ENCODE data around the gene CELF6.
"Not testable (repeated sequence)": the region's sequence is repeated elsewhere in the genome, so short reads cannot be mapped to it uniquely, and the experiment has no call there.

Gene CELF6

DNA sequence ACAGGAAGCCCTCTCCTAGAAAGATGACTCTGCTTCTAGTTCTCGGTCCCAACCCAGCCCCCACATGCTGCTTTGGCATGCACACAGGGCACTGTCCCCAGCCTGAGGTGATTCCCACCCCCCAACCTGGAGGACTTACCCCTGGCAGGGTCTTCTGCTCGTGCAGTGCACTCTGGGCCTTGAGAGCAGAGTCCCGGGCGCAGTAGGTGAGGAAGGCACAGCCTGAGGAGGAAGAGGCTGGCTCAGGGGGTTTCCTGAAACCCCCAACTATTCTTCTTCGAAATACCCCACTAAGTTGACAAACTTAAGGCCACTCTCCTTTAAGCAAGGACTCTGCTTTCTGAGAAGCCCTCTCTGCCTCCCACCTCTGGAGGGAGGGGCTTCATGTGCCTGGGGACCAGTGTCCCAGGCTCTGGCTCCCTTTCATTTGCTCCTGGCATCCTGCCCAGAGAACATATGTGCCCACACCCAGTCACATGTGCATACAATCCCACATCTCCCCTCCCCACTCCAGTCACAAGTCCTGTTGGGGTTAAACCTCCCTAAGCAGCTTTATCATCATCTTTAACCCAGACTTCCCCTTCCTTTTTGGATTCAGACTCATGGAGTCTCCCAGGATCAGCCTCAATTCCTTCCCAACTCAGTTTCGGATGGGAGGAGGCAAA, 4.1 kb downstream of the CELF6 start:
- no peak for DNase-seq (ENCODE audit: low read depth)

DNA sequence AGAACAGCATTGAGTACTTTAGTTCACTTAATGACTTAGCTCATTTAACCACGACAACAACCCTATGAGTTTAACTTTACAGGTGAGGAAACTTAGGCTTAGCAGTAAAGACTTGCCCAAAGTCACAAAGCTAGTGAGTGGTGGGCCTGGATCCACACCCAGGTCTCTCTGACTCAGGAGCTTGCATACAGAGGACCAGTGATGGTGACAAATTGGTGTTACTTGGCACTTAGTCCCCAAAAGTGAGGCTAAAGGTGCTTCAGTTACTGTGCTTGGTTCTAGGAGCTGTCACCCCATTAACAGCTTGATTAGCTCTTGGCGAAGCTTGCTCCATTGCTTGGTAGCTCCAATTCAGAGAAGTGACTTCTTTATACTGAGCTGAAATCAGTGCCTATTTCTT, 6.1 kb downstream of the CELF6 start:
- DNase-seq (ENCODE audit: low read depth): no peak

DNA sequence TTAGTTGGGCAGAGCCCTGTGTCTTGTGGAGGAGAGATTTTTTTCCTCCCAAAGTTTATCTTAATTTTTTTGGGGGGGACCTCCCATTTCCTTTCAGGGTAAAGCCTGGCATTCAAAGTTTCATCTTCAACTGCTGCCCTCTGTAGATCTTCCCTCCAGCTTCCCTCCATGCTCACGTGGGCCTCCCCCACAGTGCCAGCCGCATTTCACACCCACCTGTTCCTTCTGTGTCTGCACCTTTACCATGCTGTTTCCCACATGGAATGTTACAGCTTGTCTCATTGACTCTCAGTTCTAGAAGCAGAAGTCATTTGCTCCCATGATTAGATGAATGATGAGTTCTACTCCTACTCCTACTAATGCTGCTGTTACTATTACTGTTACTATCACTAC, 6.5 kb downstream of the CELF6 start:
- no peak for DNase-seq (ENCODE audit: low read depth)

DNA sequence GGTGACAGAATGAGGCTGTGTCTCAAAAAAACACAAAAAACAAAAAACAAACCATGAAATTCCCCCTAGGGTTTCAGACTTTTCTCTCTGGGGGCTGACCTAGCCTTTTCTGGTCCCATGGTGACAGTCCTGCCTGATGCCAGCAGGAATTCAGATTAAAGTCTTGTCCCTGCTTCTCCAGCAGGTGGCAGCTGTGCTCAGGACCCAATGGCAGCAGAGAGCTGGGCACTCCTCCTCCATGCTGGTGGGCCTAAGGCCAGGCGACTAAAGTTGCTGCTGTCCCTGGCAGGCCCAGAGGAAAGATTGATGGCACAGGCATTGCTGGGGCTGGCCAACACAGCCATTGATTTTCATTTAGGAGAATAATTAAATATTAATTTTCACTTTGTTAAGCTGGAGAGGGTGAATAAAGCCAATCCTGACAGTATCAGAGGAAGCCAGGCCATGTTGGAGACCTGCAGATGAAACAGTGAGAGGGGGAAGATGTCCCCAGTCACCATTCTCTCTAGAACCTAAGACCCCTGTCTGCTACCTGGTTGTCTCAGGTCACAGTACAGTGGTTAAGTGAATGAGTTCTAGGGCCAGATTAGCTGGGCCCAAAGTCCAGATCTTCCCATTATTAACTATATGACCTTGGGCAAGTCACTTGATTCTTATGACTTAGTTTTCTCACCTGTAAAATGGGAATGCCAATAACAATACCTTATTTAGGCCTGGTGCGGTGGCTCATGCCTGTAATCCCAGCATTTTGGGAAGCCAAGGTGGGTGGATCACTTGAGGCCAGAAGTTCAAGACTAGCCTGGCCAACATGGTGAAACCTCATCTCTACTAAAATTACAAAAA, 7.1 kb downstream of the CELF6 start:
- DNase-seq (ENCODE audit: low read depth): no peak

DNA sequence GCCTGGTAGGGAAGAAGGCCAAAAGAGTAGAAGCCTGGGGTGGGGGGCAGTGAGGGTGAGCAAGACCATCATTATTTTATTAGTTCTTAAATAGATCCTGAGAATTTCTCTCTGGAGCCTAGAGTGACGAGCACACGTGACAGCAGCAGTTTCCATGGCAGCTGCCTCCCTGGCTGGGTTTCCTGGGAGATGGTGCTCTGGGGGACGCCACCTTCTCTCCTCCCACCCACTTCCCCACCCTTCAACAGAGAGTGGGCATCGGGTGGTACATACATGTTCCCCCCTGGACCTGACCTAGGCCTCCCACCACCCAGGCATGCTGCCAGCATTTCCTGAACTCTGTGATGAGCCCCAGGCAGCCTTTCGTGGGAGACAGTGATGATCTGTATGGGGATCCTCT, 12.9 kb downstream of the CELF6 start:
- no peak for DNase-seq (ENCODE audit: low read depth)

DNA sequence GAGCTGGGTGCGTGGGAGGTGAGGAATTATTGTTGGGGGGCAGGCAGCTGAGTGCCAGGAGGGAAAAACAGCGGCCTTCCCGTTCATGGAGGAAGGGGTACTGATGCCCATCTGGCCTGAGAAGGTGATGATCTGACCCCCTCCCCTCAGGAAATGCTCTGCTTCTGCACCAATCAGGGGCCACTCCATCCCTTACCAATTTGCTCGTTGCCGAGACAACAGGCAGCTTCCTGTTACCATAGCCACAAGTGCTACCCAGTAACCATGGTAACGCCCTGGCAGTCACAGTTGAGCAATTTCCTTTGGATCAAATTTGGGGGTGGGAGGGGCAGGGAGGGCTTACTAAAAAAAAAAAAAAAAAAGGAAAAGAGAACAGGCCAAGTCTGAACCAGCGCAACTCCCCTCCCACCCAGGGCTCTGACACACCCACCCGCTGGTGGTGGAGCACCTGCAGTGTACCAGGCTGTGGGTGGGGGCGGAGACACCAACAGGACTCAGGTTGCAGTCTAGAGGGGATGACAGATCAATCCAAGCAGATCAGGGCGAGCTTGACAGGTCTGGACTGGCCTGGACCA, 13.7 kb downstream of the CELF6 start:
- no peak for DNase-seq (ENCODE audit: low read depth)

DNA sequence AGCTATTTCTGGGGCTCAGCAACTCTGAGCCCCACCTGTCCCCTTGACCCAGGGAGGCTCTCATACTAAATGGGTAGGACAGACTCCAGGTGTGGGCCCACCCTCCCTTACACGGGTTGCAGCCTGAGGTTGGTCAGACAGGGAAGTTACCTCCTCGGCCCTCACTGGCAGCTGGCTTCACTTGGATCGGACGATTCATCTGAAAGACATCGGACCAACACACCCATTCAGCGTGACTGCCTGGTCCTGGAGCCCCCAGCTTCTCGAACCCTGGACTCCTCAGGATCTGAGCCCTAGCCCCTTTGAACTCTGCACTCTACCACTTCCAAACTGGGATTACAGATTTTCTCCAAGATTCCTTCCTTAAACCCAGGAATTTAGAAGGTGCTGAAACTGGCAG, 15.4 kb downstream of the CELF6 start:
- DNase-seq (ENCODE audit: low read depth): no peak

DNA sequence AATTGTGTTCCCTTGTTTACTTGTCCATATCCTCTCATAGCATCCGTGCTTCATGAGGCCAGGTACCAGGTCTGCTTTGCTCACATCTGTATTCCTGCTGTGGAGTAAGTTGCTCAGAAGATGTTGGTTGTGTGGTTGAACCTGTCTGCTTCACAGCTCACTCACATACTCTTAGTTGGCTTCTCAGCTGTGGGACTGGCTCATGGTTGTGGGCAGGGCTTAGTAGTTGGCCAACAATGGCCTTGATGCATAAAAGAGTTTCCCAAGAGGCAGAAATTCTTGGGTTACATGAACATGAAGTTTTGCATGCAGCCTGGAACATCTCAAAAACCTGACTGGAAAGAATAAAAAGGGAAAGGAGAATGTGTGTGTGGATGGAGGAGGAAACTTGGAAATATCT, 17.0 kb downstream of the CELF6 start:
- no peak for DNase-seq (ENCODE audit: low read depth)

DNA sequence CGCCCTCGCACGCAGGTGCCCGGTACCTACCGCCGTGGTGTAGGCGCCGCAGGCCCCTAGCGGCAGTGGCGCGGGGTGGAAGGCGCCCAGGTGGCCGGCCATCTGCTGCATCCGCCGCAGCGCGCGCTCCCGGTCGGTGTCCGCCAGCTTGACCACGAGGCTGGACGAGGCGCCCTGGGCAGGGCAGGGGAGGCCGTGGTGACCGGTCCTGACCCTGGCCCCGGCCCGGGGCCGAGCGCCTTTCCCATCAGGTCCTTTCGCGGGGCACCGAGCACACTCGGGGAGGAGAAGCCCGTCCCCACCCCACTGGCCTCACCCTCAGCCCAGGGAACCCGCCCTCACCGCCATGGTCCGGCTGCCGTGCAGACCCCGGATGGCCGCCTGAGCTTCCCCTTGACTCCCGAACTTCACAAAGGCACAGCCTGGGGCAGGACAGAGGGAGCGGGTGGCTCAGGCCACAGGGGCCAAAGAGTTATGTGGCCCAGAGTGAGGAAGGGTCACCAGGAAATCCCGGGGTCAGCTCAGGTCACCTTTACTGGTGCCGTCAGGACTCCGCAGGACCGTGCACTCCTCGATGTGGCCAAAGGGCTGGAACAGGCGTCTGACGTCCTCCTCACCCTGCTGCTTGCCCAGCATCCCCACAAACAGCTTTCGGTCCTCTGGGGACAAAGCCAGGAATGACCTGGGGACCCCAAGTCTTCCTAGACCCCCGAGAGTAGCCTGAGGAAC, 30.2 kb downstream of the CELF6 start:
- no peak for DNase-seq (ENCODE audit: low read depth)

DNA sequence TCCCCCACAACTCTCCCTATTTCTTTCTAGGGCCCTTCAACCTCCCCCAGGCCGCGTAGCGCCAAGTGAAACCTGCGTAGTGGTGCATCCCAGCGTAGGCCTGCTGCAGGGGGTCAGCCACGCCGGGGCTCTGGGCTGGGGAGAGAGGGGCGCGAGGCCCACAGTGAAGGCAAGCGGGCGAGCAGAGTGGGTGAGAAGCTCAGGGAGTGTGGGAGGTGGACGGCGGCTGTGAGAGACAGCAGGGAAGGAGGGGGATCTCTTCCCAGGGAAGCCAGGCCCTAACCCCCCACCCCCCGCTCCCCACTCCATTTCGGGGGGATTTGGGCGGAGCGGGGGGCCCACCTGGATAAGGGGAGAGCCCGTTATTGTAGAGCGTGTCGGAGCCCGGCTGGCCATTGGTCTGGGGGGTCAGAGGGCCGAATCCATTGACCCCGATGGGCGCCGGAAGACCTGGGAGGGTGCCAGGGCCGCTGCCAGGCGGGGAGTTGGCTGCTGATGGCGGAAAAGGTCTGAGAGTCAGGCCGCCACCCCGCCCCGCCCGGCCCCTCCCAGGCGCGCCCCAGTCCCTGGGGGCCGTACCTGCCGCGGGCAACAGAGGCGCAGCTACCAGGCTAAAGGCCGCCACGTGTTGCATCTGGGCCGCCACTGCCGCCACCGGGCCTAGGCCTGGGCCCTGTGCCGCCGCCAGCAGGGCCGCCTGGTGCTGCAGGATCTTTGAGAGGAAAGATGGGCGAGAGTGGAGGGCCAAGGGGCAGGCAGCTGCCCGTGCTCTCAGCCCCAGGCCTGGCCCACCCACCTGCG, 31.0 kb downstream of the CELF6 start:
- DNase-seq (ENCODE audit: low read depth): no peak

DNA sequence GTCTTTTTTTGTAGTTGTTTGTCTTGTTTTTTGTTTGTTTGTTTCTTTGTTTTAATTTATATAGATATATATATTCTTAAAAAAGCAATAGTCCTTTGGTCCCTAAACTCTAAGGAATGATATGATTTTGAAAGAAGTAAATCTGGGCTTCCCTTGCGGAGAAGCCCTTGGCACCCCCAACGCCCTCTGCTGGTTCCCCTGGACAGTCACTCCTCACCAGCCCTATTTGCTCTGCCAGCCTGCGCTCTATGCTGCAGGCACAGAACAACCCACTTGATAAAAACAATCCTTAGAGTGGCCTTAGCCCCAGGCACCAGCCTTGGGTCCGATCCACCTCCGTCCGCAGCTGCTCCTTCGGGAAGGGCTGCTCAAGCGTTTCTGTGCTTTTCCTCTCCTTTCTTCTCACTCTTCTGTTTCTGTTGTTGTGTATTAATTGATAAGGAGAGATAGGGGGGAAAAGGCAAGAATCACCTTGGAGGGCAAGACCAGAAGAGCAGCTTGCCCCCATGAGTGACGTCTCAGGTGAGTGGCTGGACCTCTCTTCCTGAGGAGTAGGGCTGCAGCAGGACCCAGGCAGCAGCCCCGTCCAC, 33.9 kb downstream of the CELF6 start:
- DNase-seq (ENCODE audit: low read depth): no peak

DNA sequence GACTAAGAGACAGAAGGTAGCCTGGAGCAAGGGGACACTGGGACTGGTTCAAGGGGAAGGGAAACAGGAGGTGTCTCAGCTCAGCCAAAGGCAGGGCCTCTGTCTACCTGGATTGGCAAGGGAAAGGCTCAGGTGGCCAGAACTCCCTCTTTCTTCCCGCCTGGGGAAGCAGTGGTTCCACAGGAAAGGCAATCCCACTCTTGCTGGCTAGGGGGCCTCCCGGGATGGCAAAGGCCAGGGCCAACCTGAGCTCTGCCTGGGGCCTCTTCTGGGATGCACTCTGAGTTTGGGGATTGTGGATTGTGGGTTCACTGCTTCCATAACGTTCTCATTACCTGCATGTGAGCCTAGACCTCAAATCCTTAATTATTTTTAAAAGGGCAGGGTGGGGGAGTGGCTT, 34.6 kb downstream of the CELF6 start:
- DNase-seq (ENCODE audit: low read depth): no peak

DNA sequence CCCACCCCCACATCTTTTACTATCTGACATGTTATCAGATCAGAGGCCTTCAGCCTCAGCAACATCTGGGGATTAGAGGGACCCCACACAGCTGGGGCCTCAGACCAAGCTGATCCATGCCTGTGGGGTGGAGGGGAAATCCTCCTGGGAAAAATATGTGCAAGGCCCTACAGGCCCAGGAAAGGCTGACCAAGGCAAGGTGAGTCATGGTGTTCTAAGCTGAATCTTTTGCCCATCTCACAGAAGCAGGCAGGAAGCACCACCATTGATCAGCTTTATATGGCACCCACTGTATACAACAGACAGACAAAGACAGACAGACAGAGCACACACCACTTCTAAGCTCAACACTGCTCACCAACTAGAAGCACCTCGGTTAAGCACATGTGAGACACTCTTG, 35.2 kb downstream of the CELF6 start:
- DNase-seq (ENCODE audit: low read depth): no peak

DNA sequence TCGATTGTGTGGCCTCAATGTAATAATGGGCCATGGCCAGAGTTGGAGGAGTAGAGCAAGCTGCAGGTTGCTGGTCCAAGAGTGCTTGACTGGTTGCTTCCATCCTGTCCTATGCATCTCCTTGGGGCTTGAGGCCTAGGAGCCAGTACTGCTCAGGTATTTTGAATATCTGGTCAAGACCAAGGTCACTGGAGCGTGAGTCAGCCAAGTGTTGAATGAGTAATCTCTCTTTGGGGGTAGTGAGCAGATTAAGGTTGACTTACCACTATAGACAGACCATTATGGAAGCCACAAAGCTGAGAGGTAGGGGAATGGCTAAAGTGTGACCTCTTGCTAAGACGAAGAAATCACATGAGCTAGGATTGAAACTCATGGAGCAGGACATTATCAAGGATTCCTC, 38.2 kb downstream of the CELF6 start:
- DNase-seq (ENCODE audit: low read depth): no peak

DNA sequence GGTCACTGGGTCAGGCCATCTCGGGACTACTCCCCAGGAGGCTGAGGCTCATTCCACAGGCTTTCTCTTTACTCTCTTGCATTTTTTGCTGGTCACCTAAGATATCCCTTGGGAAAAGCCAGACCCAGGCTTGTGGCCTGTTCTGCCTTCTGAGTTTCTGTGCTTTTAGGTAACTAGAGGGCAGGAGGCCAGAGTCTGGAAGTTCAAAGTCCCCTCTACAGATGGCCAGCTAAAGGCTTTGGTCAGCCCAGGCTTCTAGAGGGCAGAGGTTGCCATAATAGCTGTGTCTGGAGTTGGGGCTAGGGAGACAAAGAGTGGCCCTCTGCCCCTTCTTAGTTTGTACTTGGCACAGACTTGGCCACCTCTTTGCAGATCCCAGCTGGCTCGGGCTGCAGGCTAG, 39.2 kb downstream of the CELF6 start:
- DNase-seq (ENCODE audit: low read depth): no peak

DNA sequence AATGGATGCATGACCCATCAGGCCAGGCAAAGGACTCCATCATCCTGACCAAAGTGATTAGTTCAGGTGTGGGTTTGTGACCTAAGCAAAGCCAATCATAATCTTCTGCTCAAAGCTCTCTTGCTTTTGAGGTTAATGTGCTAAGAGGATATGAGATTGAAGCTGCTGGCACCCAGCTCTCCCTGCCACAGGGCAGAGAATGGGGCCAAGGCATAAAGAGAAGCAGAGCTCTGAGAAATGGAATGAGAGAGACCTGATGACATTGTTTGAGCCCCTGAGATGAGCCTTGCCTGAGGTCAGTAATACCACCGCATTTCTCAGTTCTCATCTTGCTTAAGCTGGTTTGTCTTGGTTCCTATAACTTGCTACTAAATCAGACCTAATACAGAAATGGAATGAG, 41.2 kb downstream of the CELF6 start:
- DNase-seq (ENCODE audit: low read depth): no peak

DNA sequence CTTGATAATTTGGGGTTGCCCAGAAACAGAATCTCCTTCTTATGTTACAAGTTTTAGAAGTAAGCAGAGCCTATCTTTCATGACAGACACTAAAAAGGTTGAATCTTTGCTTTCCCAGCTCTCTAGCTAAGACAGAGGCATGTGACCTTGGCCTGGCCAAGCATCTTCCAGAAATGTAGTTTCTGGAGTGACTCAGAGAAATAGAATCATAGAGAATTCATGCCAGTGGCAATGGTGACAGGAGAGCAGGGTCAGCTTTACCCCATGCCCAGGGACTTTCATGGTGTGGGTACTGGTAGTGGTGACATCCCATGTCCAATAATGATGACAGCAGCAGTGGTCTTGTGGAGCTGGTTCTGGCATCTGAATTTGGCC, 43.6 kb downstream of the CELF6 start:
- DNase-seq (ENCODE audit: low read depth): no peak

DNA sequence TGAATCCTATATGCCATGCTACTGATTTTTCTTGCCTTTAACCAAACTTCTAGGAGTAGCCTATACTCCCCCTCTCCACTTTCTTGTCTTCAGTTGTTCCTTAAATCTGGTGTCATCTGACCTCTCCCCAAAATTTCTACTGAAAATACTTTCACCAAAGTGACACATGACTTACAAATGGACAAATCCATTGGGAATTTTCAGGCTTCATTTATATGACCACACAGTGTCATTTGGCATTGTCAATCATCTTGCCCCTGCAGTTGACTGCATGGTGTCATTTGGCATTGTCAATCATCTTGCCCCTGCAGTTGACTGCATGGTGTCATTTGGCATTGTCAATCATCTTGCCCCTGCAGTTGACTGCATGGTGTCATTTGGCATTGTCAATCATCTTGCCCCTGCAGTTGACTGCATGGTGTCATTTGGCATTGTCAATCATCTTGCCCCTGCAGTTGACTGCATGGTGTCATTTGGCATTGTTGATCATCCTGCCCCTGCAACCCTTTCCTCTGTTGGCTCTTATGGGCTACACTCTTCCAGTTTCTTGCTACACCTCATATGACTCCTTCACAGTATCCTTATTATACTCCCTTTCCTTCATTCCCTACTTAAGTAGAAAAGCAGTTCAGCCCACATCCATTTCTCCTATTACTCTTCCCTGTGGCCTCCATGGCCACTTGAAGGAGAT, 44.2 kb downstream of the CELF6 start:
- not testable (repeated sequence) for DNase-seq (ENCODE audit: low read depth)

DNA sequence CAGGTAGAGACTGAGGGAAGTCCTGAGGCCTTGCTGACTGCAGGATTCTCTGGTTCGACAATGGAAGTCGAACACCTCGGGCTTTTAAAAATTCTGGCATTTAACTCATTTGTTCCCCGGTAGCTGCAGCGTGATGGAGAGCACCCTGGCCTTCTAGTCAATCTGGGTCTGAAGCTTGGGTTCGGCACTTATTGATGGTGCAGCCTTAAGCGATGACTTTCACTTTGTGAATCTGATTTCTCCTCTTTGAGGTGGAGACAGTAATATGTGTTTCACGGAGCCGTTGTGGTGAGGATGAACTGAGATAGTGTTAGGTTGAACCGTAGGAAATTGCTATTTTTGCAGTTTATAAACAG, 47.0 kb downstream of the CELF6 start:
- DNase-seq (ENCODE audit: low read depth): no peak

DNA sequence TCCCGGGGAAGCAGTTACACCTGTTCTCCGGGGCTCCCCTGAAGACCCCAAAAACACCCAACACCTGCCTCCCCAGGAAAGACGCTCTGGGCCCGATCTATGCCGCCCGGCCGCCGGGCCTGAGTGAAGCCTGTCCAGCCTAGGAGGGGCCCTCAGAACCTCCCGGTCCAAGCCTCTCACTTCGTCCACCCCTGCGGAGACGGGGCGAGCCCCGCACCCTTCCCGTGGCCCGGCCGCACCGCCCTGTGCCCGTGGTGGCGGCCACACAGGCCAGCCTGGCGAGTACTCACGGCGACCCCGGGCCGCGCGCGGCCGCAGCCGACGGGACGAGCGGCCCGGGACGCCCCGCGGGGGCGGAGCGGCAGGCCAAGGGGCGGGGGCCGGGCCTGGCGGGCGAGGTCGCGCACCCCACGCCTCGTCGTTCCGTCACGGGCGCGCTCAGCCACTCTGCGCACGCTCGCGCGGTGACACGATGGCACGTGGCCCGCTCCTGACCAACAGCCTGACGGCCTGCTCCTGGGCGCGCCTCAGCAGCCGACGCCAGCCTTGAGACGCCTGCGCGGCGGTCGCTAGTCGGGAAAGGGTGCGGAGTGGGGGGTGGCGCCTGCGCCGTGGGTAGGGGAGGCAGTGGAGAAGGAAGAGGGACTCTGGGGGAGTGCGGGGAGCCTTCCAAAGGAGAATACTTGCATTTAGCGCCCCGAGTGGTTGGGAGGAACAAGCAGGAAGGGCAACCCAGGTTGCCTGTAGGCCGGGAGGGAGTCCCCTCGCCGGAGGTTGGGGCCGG, 47.6 kb downstream of the CELF6 start, which contains the start of gene PARP6:
TSS of gene PARP6 (minus strand) at position 342 of the 784 bp plus-strand sequence. CDS start 5,077 bp downstream, outside the sequence.
- DNase-seq (ENCODE audit: low read depth): peak; percentile 83

All from HS-5 (cell line).